Measurements from ENCODE around the gene LRFN5.
"Not testable (repeated sequence)": the region's sequence is repeated elsewhere in the genome, so short reads cannot be mapped to it uniquely, and the experiment has no call there.

The LRFN5 gene

GRCh38 chr14:41636492-41637392 lies 30.1 kb downstream of the LRFN5 start:
- DNase-seq (ENCODE audit: low read depth) = no peak

GRCh38 chr14:41641690-41642089 lies 35.0 kb downstream of the LRFN5 start:
- DNase-seq (ENCODE audit: low read depth) = no peak

GRCh38 chr14:41642367-41642766 lies 35.7 kb downstream of the LRFN5 start:
- no peak for DNase-seq (ENCODE audit: low read depth)

GRCh38 chr14:41642789-41643188 lies 36.1 kb downstream of the LRFN5 start:
- no peak for DNase-seq (ENCODE audit: low read depth)

- no peak for DNase-seq (ENCODE audit: low read depth)
These were observed 37.9 kb downstream of the LRFN5 start for GRCh38 chr14:41644606-41645005.

- DNase-seq (ENCODE audit: low read depth) = no peak
These were observed 44.1 kb downstream of the LRFN5 start for GRCh38 chr14:41650802-41651201.

- DNase-seq (ENCODE audit: low read depth) = no peak
These were observed 47.5 kb downstream of the LRFN5 start for GRCh38 chr14:41654196-41654595.

GRCh38 chr14:41662780-41663472 lies 56.2 kb downstream of the LRFN5 start:
- DNase-seq (ENCODE audit: low read depth) = no peak

DNA sequence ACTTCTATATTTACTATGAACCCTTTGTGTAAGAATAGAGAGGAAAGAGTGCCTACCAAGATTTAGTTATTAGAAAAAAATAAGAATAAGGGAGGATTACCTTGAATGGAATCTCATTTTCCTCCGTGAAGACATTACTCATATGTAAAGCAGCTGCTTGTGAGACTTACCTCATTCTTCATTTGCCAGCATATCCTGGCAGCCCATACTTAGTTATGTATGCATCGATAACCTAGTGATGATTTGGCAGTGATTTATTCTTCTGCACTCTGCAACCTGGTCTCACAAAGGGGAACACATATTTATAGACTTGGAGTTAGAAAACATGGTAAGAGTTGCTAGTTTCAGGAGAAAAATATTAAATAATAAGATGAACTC lies 56.8 kb downstream of the LRFN5 start:
- DNase-seq (ENCODE audit: low read depth) = no peak

DNA sequence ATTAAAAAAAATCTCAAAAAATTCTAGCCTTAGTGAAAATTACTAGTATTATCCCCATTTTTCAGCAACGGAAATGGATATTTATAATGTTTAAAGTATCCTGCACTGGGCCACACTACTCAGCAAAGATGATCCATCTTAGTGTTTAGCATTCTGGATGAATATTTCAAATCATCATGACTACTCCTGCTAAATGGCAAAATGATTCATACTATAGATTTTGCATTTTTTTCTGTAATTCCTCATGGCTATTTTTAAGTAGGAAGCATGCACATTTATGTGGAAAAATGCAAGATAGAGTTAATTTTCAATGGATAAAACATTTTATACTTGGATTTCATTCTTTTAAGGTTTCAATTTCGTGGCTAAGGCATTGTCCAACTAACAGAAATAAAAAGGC lies 59.6 kb downstream of the LRFN5 start:
- DNase-seq (ENCODE audit: low read depth) = no peak

DNA sequence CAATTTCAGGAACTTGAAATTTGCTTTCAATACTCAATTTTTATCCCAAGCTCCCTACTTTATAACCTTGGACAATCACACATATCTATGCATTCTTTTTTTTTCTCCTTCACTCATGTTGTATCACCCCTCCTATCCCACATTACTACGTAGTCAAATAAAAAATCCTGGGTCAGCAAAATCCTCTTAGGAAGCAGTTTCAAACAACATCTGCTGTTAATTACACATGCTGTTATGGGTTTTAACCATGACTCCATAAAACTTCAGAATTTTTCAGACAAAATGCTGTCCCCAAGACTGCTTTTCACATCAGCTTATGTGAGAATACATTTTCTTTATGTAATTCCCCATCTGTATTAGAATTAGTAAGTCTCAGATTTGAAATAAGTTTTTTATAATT lies 61.7 kb downstream of the LRFN5 start:
- no peak for DNase-seq (ENCODE audit: low read depth)

- not testable (repeated sequence) for DNase-seq (ENCODE audit: low read depth)
These were observed 66.9 kb downstream of the LRFN5 start for GRCh38 chr14:41673601-41674000.

- not testable (repeated sequence) for DNase-seq (ENCODE audit: low read depth)
These were observed 67.9 kb downstream of the LRFN5 start for GRCh38 chr14:41674511-41674971.

DNA sequence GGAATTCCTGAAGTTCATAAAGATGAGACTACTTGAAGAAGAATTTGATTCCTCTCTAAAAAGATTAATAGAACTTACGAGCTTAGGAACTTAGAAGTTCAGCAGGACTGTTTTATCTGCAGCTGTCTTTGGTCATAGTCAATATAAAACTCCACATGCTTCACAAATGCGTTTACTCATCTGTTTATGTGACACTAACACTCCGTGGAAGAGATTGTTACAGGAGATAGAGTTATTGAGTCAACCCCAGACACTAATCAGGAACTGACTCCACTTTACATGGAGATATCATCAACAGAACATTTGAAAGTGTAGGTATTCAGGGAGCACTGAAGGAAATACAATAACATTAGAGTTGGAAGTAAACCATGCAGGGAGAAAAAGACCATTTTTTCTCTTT lies 92.8 kb downstream of the LRFN5 start:
- no peak for DNase-seq (ENCODE audit: low read depth)

GRCh38 chr14:41718477-41719166 lies 111.9 kb downstream of the LRFN5 start:
- DNase-seq (ENCODE audit: low read depth) = no peak

DNA sequence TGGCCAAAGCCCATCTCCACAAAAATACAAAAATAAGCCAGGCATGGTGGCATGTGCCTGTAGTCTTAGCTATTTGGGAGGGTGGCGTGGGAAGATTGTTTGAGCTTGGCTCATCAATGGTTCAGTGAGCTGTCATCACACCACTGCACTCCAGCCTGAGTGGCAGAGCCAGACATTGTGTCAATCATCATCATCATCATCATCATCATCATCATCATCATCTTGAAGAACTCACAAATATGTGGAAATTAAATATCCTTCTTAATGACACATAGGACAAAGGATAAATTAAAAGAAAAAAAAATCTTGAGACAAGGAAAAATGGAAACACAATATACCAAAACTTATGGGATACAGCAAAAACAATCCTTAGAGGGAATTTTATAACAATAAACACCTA lies 132.5 kb downstream of the LRFN5 start:
- no peak for DNase-seq (ENCODE audit: low read depth)

DNA sequence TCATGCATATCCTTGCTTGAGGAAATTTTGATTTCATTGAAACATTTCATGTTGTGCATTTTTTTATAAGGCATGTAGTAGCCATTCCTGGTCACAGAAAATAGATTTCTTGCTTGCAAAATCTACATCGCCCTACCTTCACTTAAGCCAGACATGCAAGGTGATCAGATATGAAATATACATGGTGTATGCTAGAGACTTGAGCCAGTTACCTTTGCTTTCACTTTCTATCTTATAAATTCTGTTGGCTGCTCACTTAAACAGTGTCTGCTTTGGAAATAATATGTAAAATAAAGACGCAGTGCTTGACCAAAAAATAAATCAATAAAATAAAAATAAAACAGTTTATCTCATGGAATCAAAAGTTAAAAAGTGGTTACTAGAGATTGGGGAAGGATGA lies 136.5 kb downstream of the LRFN5 start:
- no peak for DNase-seq (ENCODE audit: low read depth)

GRCh38 chr14:41749429-41749828 lies 142.8 kb downstream of the LRFN5 start:
- DNase-seq (ENCODE audit: low read depth) = no peak

DNA sequence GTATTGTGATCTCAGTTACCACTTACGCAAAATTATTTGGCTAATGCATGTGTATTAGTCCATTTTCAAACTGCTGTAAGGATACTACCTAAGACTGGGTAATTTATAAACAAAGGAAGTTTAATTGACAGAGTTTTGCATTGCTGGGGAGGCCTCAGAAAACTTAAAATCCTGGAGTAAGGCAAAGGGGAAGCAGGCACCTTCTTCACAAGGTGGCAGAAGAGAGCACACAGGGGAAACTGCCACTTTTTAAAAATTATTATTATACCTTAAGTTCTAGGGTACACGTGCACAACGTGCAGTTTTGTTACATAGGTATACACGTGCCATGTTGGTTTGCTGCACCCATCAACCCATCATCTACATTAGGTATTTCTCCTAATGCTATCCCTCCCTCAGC lies 143.9 kb downstream of the LRFN5 start:
- not testable (repeated sequence) for DNase-seq (ENCODE audit: low read depth)

- no peak for DNase-seq (ENCODE audit: low read depth)
These were observed 151.5 kb downstream of the LRFN5 start for GRCh38 chr14:41758011-41758665.

DNA sequence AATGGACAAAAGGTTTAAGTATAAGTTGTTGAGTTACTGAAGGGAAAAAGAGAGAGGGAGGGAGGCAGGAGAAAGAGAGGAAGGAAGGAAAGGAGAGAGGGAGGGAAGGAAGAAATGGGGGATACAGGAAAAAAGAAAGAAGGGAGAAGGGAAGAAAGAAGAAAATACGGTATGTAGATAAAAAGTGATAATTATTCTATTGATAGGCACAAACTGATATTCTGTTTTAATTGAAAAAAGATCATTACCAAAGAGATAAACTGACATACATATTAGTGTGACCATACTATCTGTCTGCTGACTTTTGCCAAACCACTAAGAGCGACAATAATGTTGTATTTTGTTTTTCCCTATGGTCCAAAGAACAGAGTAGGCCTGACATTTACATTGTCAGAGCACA lies 154.5 kb downstream of the LRFN5 start:
- DNase-seq (ENCODE audit: low read depth) = no peak

- DNase-seq (ENCODE audit: low read depth) = no peak
These were observed 160.1 kb downstream of the LRFN5 start for GRCh38 chr14:41766772-41767171.
